Right cardiac atrium (tissue), 5 donors: Measurements from ENCODE around the gene MAN1B1. TPM values are rescaled to one million over a fixed set of nuclear protein-coding genes. Genes with fewer than 3 reads are reported as not detected.

Source experiments
- ATAC-seq, 2 donors: fragments of 200-7000 bp; cut with Tn5 transposase; one replicate each; pipeline versions ENCODE4 v1.8.0 to v1.9.1; 2020; ENCODE audit warnings: moderate library complexity in 2 of 2, mild to moderate bottlenecking in 1 of 2
- DNase-seq, 3 donors: peaks; one replicate each; pipeline ENCODE4 v3.0.0-alpha.2; 2020
- H3K27ac ChIP-seq: one replicate; pipeline ENCODE4 v1.5.1; 2013; ENCODE audit warnings: mild to moderate bottlenecking, low read length, control low read depth, moderate library complexity
- H3K27me3 ChIP-seq: one replicate; pipeline ENCODE4 v1.6.1; 2013; ENCODE audit not compliant: control insufficient read depth, insufficient read depth
- H3K4me1 ChIP-seq: one replicate; pipeline ENCODE4 v1.6.1; 2013; ENCODE audit warnings: low read length; ENCODE audit not compliant: control insufficient read depth, insufficient read depth
- H3K4me3 ChIP-seq: one replicate; pipeline ENCODE4 v1.5.1; 2013; ENCODE audit warnings: low read length, control low read depth
- H3K9me3 ChIP-seq: one replicate; pipeline ENCODE4 v1.6.1; 2013; ENCODE audit warnings: low read length; ENCODE audit not compliant: control insufficient read depth
- WGBS: extraction: QIAGEN DNeasy Blood & Tissue Kit; methylation state at CpG from one replicate; pipeline ENCODE4 v1.1.7; 2013; 5-methylcytosine and 5-hydroxymethylcytosine counted together
- intact Hi-C, 4 donors: fragments of 100-400 bp; cut with DNase I; formaldehyde crosslinking; loops; one replicate each; pipeline versions ENCODE4 v1.11.0 to v1.14.0; 2022 to 2023
- polyA plus RNA-seq: library from polyadenylated mRNA; stranded (reverse); fragments of 200-250 nt; gene quantifications from one replicate; pipeline ENCODE4 v1.2.3, GENCODE V29; 2013
- total RNA-seq, 4 donors: library from RNA; stranded (reverse); fragmentation: NEBNext Ultra II Directional; extraction: Animal tissue kit (Norgen Biotek cat#: 25700); gene quantifications; one replicate each; pipeline ENCODE4 v1.2.1, GENCODE V29; 2021
- donor health status: healthy with polysubstance abuse.
- donor health status: DM: no; HTN: yes; CAD: no.
- donor health status: DM: no; HTN: no; CAD: no.
- donor health status: DM: no; HTN: yes; CAD: no; lungs with severe emphysema.
- donor health status: DM: yes; HTN: yes; CAD: no.

MAN1B1 gene
- total and polyA plus RNA-seq, 5 donors, result 23.9 to 31.3 (median 25.9) TPM

GRCh38 chr9:137063311-137064026 lies 23.3 kb upstream of the MAN1B1 start:
- Histone ChIP-seq H3K27ac (no peak overlapping the region), H3K4me1 (no peaks in the 10 kb centered on the region), H3K4me3 (no peak overlapping the region), H3K9me3 (no peaks in the 10 kb centered on the region), H3K27me3 (no peaks in the 10 kb centered on the region)
- DNase-seq (peak in 2 of 3 donors; percentile 40 to 45), ATAC-seq (peak; percentile 3 to 5)
- intact Hi-C loops, result loop anchor here in 2 of 4 donors (2.0 to 10.0 kb wide), 2 partner anchors 15 to 279 kb away; no protein-coding TSS in a partner anchor
- 83% methylated on average over 26 of the region's 26 CpGs for WGBS

GRCh38 chr9:137064027-137064879 lies 22.5 kb upstream of the MAN1B1 start:
- H3K9me3 ChIP-seq, result no peaks in the 10 kb centered on the region
- intact Hi-C loops, result loop anchor here in 2 of 4 donors (2.0 to 10.0 kb wide), 2 partner anchors 15 to 279 kb away; no protein-coding TSS in a partner anchor
- peak; percentile 65 to 67 for ATAC-seq
- DNase-seq, result peak; percentile 72 to 92 (median 92)
- no peak overlapping the region for H3K4me3 ChIP-seq
- no peaks in the 10 kb centered on the region for H3K4me1 ChIP-seq
- no peak overlapping the region for H3K27ac ChIP-seq
- no peaks in the 10 kb centered on the region for H3K27me3 ChIP-seq
- 50% methylated on average over 55 of the region's 55 CpGs for WGBS

- no peak for ATAC-seq
- no peaks in the 10 kb centered on the region for H3K4me1 ChIP-seq
- H3K27ac ChIP-seq, result no peak overlapping the region
- H3K9me3 ChIP-seq, result no peaks in the 10 kb centered on the region
- no peak overlapping the region for H3K4me3 ChIP-seq
- 91% methylated on average over 12 of the region's 12 CpGs for WGBS
- peak in 1 of 3 donors; percentile 63 for DNase-seq
- intact Hi-C loops, result loop anchor here in 2 of 4 donors (2.0 to 10.0 kb wide), 2 partner anchors 16 to 280 kb away; no protein-coding TSS in a partner anchor
- no peaks in the 10 kb centered on the region for H3K27me3 ChIP-seq
Observed at GRCh38 chr9:137064880-137065164, 22.0 kb upstream of the MAN1B1 start.

GRCh38 chr9:137065336-137065967 lies 21.3 kb upstream of the MAN1B1 start:
- DNase-seq, result peak in 2 of 3 donors; percentile 44
- no peaks in the 10 kb centered on the region for H3K27me3 ChIP-seq
- 94% methylated on average over 23 of the region's 23 CpGs for WGBS
- no peaks in the 10 kb centered on the region for H3K9me3 ChIP-seq
- no peak overlapping the region for H3K27ac ChIP-seq
- no peaks in the 10 kb centered on the region for H3K4me1 ChIP-seq
- no peak overlapping the region for H3K4me3 ChIP-seq
- no peak for ATAC-seq
- intact Hi-C loops, result loop anchor here in 2 of 4 donors (2.0 to 10.0 kb wide), 2 partner anchors 17 to 281 kb away; no protein-coding TSS in a partner anchor

GRCh38 chr9:137066096-137066861 lies 20.5 kb upstream of the MAN1B1 start:
- no peak overlapping the region for H3K27ac ChIP-seq
- no peaks in the 10 kb centered on the region for H3K27me3 ChIP-seq
- intact Hi-C loops, result loop anchor here in 1 of 4 donors (10.0 kb wide), 1 partner anchor 281 kb away; no protein-coding TSS in a partner anchor
- WGBS, result 92% methylated on average over 26 of the region's 26 CpGs
- H3K4me3 ChIP-seq, result no peak overlapping the region
- DNase-seq, result peak in 2 of 3 donors; percentile 53 to 65
- H3K9me3 ChIP-seq, result no peaks in the 10 kb centered on the region
- no peak for ATAC-seq
- H3K4me1 ChIP-seq, result no peaks in the 10 kb centered on the region

GRCh38 chr9:137067860-137068538 lies 18.8 kb upstream of the MAN1B1 start:
- intact Hi-C loops, result loop anchor here in 1 of 4 donors (10.0 kb wide), 1 partner anchor 283 kb away; no protein-coding TSS in a partner anchor
- no peaks in the 10 kb centered on the region for H3K4me1 ChIP-seq
- DNase-seq, result peak; percentile 75 to 90 (median 89)
- peak; percentile 15 to 42 for ATAC-seq
- no peaks in the 10 kb centered on the region for H3K27me3 ChIP-seq
- no peak overlapping the region for H3K4me3 ChIP-seq
- no peak overlapping the region for H3K27ac ChIP-seq
- WGBS, result 56% methylated on average over 12 of the region's 12 CpGs
- no peaks in the 10 kb centered on the region for H3K9me3 ChIP-seq

- ATAC-seq, result no peak
- intact Hi-C loops, result loop anchor here in 1 of 4 donors (10.0 kb wide), 1 partner anchor 284 kb away; no protein-coding TSS in a partner anchor
- DNase-seq, result peak in 2 of 3 donors; percentile 29 to 55
- 90% methylated on average over 17 of the region's 17 CpGs for WGBS
- no peaks in the 10 kb centered on the region for H3K9me3 ChIP-seq
- no peaks in the 10 kb centered on the region for H3K4me1 ChIP-seq
- H3K27me3 ChIP-seq, result no peaks in the 10 kb centered on the region
- no peak overlapping the region for H3K4me3 ChIP-seq
- H3K27ac ChIP-seq, result no peak overlapping the region
Observed at GRCh38 chr9:137068539-137069507, 18.0 kb upstream of the MAN1B1 start.

- intact Hi-C loops, result loop anchor here in 1 of 4 donors (10.0 kb wide), 1 partner anchor 285 kb away; no protein-coding TSS in a partner anchor
- 7% methylated on average over 52 of the region's 52 CpGs for WGBS
- H3K9me3 ChIP-seq, result no peaks in the 10 kb centered on the region
Observed at GRCh38 chr9:137069508-137070091, 17.2 kb upstream of the MAN1B1 start.

More at GRCh38 chr9:137069508-137070091, 17.2 kb upstream of the MAN1B1 start:
- ATAC-seq, result no peak
- DNase-seq, result peak in 2 of 3 donors; percentile 50 to 61
- H3K27me3 ChIP-seq, result no peaks in the 10 kb centered on the region
- H3K4me1 ChIP-seq, result no peaks in the 10 kb centered on the region
- no peak overlapping the region for H3K27ac ChIP-seq
- no peak overlapping the region for H3K4me3 ChIP-seq
